GM21825 (cell line): ENCODE data around the gene ZNF41.
"Not testable (repeated sequence)": the region's sequence is repeated elsewhere in the genome, so short reads cannot be mapped to it uniquely, and the experiment has no call there.

ENCODE experiments used
- ATAC-seq: cut with Tn5 transposase; IDR thresholded peaks from one replicate; pipeline ENCODE4 v1.9.1; 2021; ENCODE audit warnings: mild to moderate bottlenecking, moderate library complexity; ENCODE audit not compliant: unreplicated experiment

Gene ZNF41

GRCh38 chrX:47482512-47483305, at the start of gene ZNF41:
ZNF41 (minus strand) TSS chrX:47483222; CDS start chrX:47467481, 15,741 bp downstream.
- ATAC-seq: peak; percentile 85

- ATAC-seq: no peak
Measured at GRCh38 chrX:47530049-47530448, 47.0 kb upstream of the ZNF41 start.

GRCh38 chrX:47529548-47529947, 46.5 kb upstream of the ZNF41 start:
- no peak for ATAC-seq

GRCh38 chrX:47523713-47524166, 40.7 kb upstream of the ZNF41 start:
- peak; percentile 18 for ATAC-seq

GRCh38 chrX:47523297-47523696, 40.3 kb upstream of the ZNF41 start:
- peak; percentile 92 for ATAC-seq

- ATAC-seq: no peak
Measured at GRCh38 chrX:47518144-47518543, 35.1 kb upstream of the ZNF41 start.

- ATAC-seq: no peak
Measured at GRCh38 chrX:47515941-47516665, 33.1 kb upstream of the ZNF41 start.

- no peak for ATAC-seq
Measured at GRCh38 chrX:47514533-47515235, 31.7 kb upstream of the ZNF41 start.

- not testable (repeated sequence) for ATAC-seq
Measured at GRCh38 chrX:47513034-47513965, 30.3 kb upstream of the ZNF41 start.

GRCh38 chrX:47512383-47512782, 29.4 kb upstream of the ZNF41 start:
- ATAC-seq: not testable (repeated sequence)

GRCh38 chrX:47507153-47507867, 24.3 kb upstream of the ZNF41 start:
- no peak for ATAC-seq

GRCh38 chrX:47503151-47503550, 20.1 kb upstream of the ZNF41 start:
- no peak for ATAC-seq

GRCh38 chrX:47502316-47503125, 19.5 kb upstream of the ZNF41 start:
- no peak for ATAC-seq

- no peak for ATAC-seq
Measured at GRCh38 chrX:47501226-47502074, 18.4 kb upstream of the ZNF41 start.

- no peak for ATAC-seq
Measured at GRCh38 chrX:47500554-47500953, 17.5 kb upstream of the ZNF41 start.

- no peak for ATAC-seq
Measured at GRCh38 chrX:47499293-47499692, 16.3 kb upstream of the ZNF41 start.

- no peak for ATAC-seq
Measured at GRCh38 chrX:47498411-47498810, 15.4 kb upstream of the ZNF41 start.

- ATAC-seq: no peak
Measured at GRCh38 chrX:47497271-47497888, 14.4 kb upstream of the ZNF41 start.
